A549 (cell line): ENCODE data around the gene KPNA2. TPM values are rescaled to one million over a fixed set of nuclear protein-coding genes. Genes with fewer than 3 reads are reported as not detected.

Experiments
- ATAC-seq, 2 experiments: fragments of 200-7000 bp in 1 of 2; fragments of >200 bp in 1 of 2; cut with Nextera tagmentation in 1 of 2; cut with Tn5 transposase in 1 of 2; 3 replicates each; pipeline versions ENCODE4 v1.8.0 to v1.9.1; 2018 to 2020; ENCODE audit warnings: mild to moderate bottlenecking in 1 of 2, moderate library complexity in 1 of 2
- CTCF ChIA-PET: fragments of 300-600 bp; sonication (Branson Sonifier 250); formaldehyde crosslinking; extraction: SDS; loops from one replicate; lab custom pipeline; 2021; ENCODE audit warnings: antibody characterized with exemption, inconsistent platforms; lab: Yijun Ruan, JAX
- POLR2A ChIA-PET: fragments of 350-600 bp; formaldehyde crosslinking; extraction: SDS; loops from one replicate; lab custom pipeline; 2021; ENCODE audit warnings: antibody characterized with exemption, inconsistent platforms; lab: Yijun Ruan, JAX
- DNase-seq, 2 experiments: peaks; one replicate each; pipeline versions ENCODE4 v3.0.0 to v3.0.0-alpha.2; 2011 to 2016; ENCODE audit warnings: low read depth in 1 of 2, low spot score in 1 of 2
- FAIRE-seq: peaks from 2 replicates; lab custom pipeline; 2011; peaks lifted over from hg19 to GRCh38; lab: Jason Lieb, UNC
- H3K27ac ChIP-seq, 2 experiments: fragments of >200 bp; sonication (Bioruptor Twin); formaldehyde crosslinking; 3 replicates each; pipeline ENCODE4 v1.5.1; 2016 to 2017
- H3K4me1 ChIP-seq: fragments of >200 bp; sonication (Bioruptor Twin); formaldehyde crosslinking; 3 replicates; pipeline ENCODE4 v1.6.1; 2016
- H3K4me2 ChIP-seq: fragments of >200 bp; sonication (Bioruptor Twin); formaldehyde crosslinking; 3 replicates; pipeline ENCODE4 v1.6.1; 2016
- H3K4me3 ChIP-seq: fragments of >200 bp; sonication (Bioruptor Twin); formaldehyde crosslinking; 3 replicates; pipeline ENCODE4 v1.5.1; 2016
- H3K9me3 ChIP-seq: fragments of >200 bp; sonication (Bioruptor Twin); formaldehyde crosslinking; 3 replicates; pipeline ENCODE4 v1.6.1; 2016
- BHLHE40 ChIP-seq: IDR thresholded peaks from 2 replicates; pipeline ENCODE4 v1.6.1; 2012; ENCODE audit warnings: low read depth, low read length, inconsistent platforms
- CBX8 ChIP-seq: fragments of 200-600 bp; sonication (generic); IDR thresholded peaks from 2 replicates; pipeline ENCODE4 v1.6.1; 2016
- CHD4 ChIP-seq: fragments of 200-600 bp; sonication (generic); IDR thresholded peaks from 2 replicates; pipeline ENCODE4 v1.6.1; 2016; ENCODE audit warnings: antibody characterized with exemption, mild to moderate bottlenecking, borderline replicate concordance
- EHMT2 ChIP-seq: fragments of 200-600 bp; sonication (generic); IDR thresholded peaks from 2 replicates; pipeline ENCODE4 v1.6.1; 2016; ENCODE audit warnings: antibody characterized with exemption, low read depth, mild to moderate bottlenecking, moderate library complexity
- EP300 ChIP-seq, 2 experiments: fragments of >200 bp; sonication (Bioruptor Twin); formaldehyde crosslinking; IDR thresholded peaks; 2 replicates in 1 of 2; 3 replicates in 1 of 2; pipeline ENCODE4 v1.6.1; 2016 to 2017
- ESRRA ChIP-seq: fragments of 150-350 bp; IDR thresholded peaks from 2 replicates; pipeline ENCODE4 v1.6.1; 2014; ENCODE audit warnings: mild to moderate bottlenecking, low read length, borderline replicate concordance
- FOSB ChIP-seq: fragments of 250-450 bp; sonication (Bioruptor Pico); IDR thresholded peaks from 2 replicates; pipeline ENCODE4 v1.5.0; 2020; ENCODE audit warnings: mild to moderate bottlenecking, moderate library complexity
- FOXS1 ChIP-seq: fragments of 250-450 bp; sonication (Bioruptor Pico); IDR thresholded peaks from 2 replicates; pipeline ENCODE4 v1.5.0; 2020; ENCODE audit warnings: mild to moderate bottlenecking, moderate library complexity
- HDAC2 ChIP-seq: fragments of 200-600 bp; sonication (generic); IDR thresholded peaks from 2 replicates; pipeline ENCODE4 v1.6.1; 2016
- HOXA7 ChIP-seq: fragments of 250-450 bp; sonication (Bioruptor Pico); IDR thresholded peaks from 2 replicates; pipeline ENCODE4 v1.5.0; 2020; ENCODE audit warnings: mild to moderate bottlenecking, moderate library complexity
- JUNB ChIP-seq: fragments of >200 bp; sonication (Bioruptor Twin); formaldehyde crosslinking; IDR thresholded peaks from 2 replicates; pipeline ENCODE4 v1.6.1; 2016
- KDM1A ChIP-seq: fragments of 200-600 bp; sonication (generic); IDR thresholded peaks from 2 replicates; pipeline ENCODE4 v1.6.1; 2016; ENCODE audit warnings: low read depth, mild to moderate bottlenecking
- MYC ChIP-seq: IDR thresholded peaks from 2 replicates; pipeline ENCODE4 v1.6.1; 2012; ENCODE audit warnings: mild to moderate bottlenecking, inconsistent platforms, low read length, improper control_type of control experiment, borderline replicate concordance
- NR3C1 ChIP-seq: fragments of >200 bp; sonication (Bioruptor Twin); formaldehyde crosslinking; IDR thresholded peaks from 3 replicates; pipeline ENCODE4 v1.6.1; 2017
- PHF8 ChIP-seq: fragments of 200-600 bp; sonication (generic); IDR thresholded peaks from 2 replicates; pipeline ENCODE4 v1.6.1; 2016; ENCODE audit warnings: low read depth, mild to moderate bottlenecking, antibody characterized with exemption, moderate library complexity, borderline replicate concordance
- RARB ChIP-seq: fragments of 250-450 bp; sonication (Bioruptor Pico); IDR thresholded peaks from 2 replicates; pipeline ENCODE4 v1.8.0; 2021; ENCODE audit warnings: mild to moderate bottlenecking, moderate library complexity
- RCOR1 ChIP-seq: fragments of 150-350 bp; IDR thresholded peaks from 2 replicates; pipeline ENCODE4 v1.6.1; 2014; ENCODE audit warnings: antibody characterized with exemption, low read length, low read depth
- RFX5 ChIP-seq: fragments of 450-650 bp; IDR thresholded peaks from 2 replicates; pipeline ENCODE4 v1.7.1; 2014; ENCODE audit warnings: antibody characterized with exemption, mild to moderate bottlenecking, moderate library complexity
- RNF2 ChIP-seq: fragments of 200-600 bp; sonication (generic); IDR thresholded peaks from 2 replicates; pipeline ENCODE4 v1.6.1; 2016; ENCODE audit warnings: low read depth, mild to moderate bottlenecking, antibody characterized with exemption, moderate library complexity, borderline replicate concordance
- TFCP2L1 ChIP-seq: fragments of 250-450 bp; sonication (Bioruptor Pico); IDR thresholded peaks from 2 replicates; pipeline ENCODE4 v1.5.0; 2021; ENCODE audit warnings: mild to moderate bottlenecking
- TP53 ChIP-seq: fragments of 250-450 bp; sonication (Bioruptor Pico); IDR thresholded peaks from 2 replicates; pipeline ENCODE4 v1.5.0; 2021; ENCODE audit warnings: mild to moderate bottlenecking, moderate library complexity
- ZNF302 ChIP-seq: fragments of 250-450 bp; sonication (Bioruptor Pico); IDR thresholded peaks from 2 replicates; pipeline ENCODE4 v1.9.0; 2021; ENCODE audit warnings: inconsistent platforms, mild to moderate bottlenecking, moderate library complexity
- WGBS: methylation state at CpG from one replicate; pipeline ENCODE4 v1.1.6; 2017; ENCODE audit errors: missing lambda C conversion rate; 5-methylcytosine and 5-hydroxymethylcytosine counted together
- polyA plus RNA-seq, 4 experiments: library from polyadenylated mRNA; depleted of rRNA in 3 of 4; stranded (reverse); fragments of >200 nt; fragmentation: RNase III in 1 of 4; extraction: RNeasy Plus Mini Kit Qiagen cat#74134 plus additional on column Dnase treatment in 1 of 4; gene quantifications; 2 replicates in 3 of 4; 3 replicates in 1 of 4; pipeline ENCODE4 v1.2.3, GENCODE V29; 2011 to 2017
- TF ChIP-seq, protein P1 (sequence below): IDR thresholded peaks from 2 replicates; pipeline ENCODE4 v1.6.1; 2012
- TF ChIP-seq, protein P2 (sequence below): fragments of 200-600 bp; sonication (generic); IDR thresholded peaks from 2 replicates; pipeline ENCODE4 v1.6.1; 2016; ENCODE audit warnings: antibody characterized with exemption, mild to moderate bottlenecking, moderate library complexity
- TF ChIP-seq, protein P3 (sequence below): fragments of >200 bp; sonication (Bioruptor Twin); formaldehyde crosslinking; IDR thresholded peaks from 3 replicates; pipeline ENCODE4 v1.6.1; 2016
- TF ChIP-seq, protein P4 (sequence below): IDR thresholded peaks from 2 replicates; pipeline ENCODE4 v1.6.1; 2012; ENCODE audit warnings: low read depth, borderline replicate concordance
- TF ChIP-seq, protein P5 (sequence below): fragments of 250-450 bp; sonication (Bioruptor Pico); IDR thresholded peaks from 2 replicates; pipeline ENCODE4 v1.5.0; 2021; ENCODE audit warnings: mild to moderate bottlenecking, moderate library complexity, borderline replicate concordance

KPNA2 gene
- polyA plus RNA-seq, 2 of the 4 experiments (the other 2 are of a cell fraction), result 382 to 700 TPM

DNA sequence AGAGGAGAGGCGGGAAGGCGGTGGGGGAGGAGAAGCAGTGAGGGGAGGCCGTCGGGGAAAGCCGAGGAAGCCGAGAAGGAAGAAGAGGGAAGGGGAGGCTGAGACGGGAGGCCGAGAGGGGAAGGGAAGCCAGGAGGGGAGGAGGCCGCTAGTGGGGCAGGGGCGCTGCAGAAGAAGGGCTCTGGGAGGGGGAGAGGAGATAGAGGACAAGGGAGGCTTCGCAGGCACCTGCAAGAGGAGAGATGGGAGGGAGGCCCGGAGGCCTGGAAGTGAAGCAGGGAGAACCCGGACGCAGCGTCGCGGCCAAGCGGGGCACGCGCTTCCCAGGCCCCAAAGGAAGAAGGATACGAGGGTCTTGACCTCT, 41.6 kb upstream of the KPNA2 start:
- peak in 1 of 2 experiments; percentile 57 for DNase-seq
- Histone ChIP-seq H3K4me1 (peaks cover 23% of the 10 kb centered on the region), H3K4me3 (peak overlapping the region; percentile 78), H3K9me3 (no peaks in the 10 kb centered on the region), H3K27ac (peak overlapping the region; percentile 93 to 95), H3K4me2 (peak overlapping the region; percentile 92)
- peak; percentile 5 to 47 for ATAC-seq
- ChIA-PET POLR2A (interaction anchor here (0.6 to 2.2 kb wide), 4 partner anchors 26 to 111 kb away, joined by 3 to 19 read pairs (median 8); partner anchors contain the start of gene KPNA2), CTCF (interaction anchor here (1.1 to 4.0 kb wide), 6 partner anchors 14 to 194 kb away, joined by 3 to 20 read pairs (median 4); no protein-coding TSS in a partner anchor)
- 6% methylated on average over 19 of the region's 21 CpGs for WGBS
- no peak for TF ChIP-seq EHMT2
- peak; percentile 53; the same call in 1 of the 2 replicates for TF ChIP-seq TP53 (CRISPR knock-in tag)
- TF ChIP-seq CBX8, result no peak
- TF ChIP-seq CHD4, result no peak
- no peak for TF ChIP-seq RNF2
- TF ChIP-seq, protein P1, sequence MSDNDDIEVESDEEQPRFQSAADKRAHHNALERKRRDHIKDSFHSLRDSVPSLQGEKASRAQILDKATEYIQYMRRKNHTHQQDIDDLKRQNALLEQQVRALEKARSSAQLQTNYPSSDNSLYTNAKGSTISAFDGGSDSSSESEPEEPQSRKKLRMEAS, result peak; percentile 82
- TF ChIP-seq, protein P2, sequence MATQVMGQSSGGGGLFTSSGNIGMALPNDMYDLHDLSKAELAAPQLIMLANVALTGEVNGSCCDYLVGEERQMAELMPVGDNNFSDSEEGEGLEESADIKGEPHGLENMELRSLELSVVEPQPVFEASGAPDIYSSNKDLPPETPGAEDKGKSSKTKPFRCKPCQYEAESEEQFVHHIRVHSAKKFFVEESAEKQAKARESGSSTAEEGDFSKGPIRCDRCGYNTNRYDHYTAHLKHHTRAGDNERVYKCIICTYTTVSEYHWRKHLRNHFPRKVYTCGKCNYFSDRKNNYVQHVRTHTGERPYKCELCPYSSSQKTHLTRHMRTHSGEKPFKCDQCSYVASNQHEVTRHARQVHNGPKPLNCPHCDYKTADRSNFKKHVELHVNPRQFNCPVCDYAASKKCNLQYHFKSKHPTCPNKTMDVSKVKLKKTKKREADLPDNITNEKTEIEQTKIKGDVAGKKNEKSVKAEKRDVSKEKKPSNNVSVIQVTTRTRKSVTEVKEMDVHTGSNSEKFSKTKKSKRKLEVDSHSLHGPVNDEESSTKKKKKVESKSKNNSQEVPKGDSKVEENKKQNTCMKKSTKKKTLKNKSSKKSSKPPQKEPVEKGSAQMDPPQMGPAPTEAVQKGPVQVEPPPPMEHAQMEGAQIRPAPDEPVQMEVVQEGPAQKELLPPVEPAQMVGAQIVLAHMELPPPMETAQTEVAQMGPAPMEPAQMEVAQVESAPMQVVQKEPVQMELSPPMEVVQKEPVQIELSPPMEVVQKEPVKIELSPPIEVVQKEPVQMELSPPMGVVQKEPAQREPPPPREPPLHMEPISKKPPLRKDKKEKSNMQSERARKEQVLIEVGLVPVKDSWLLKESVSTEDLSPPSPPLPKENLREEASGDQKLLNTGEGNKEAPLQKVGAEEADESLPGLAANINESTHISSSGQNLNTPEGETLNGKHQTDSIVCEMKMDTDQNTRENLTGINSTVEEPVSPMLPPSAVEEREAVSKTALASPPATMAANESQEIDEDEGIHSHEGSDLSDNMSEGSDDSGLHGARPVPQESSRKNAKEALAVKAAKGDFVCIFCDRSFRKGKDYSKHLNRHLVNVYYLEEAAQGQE, result no peak
- TF ChIP-seq, protein P3, sequence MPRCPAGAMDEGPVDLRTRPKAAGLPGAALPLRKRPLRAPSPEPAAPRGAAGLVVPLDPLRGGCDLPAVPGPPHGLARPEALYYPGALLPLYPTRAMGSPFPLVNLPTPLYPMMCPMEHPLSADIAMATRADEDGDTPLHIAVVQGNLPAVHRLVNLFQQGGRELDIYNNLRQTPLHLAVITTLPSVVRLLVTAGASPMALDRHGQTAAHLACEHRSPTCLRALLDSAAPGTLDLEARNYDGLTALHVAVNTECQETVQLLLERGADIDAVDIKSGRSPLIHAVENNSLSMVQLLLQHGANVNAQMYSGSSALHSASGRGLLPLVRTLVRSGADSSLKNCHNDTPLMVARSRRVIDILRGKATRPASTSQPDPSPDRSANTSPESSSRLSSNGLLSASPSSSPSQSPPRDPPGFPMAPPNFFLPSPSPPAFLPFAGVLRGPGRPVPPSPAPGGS, result no peak
- TF ChIP-seq MYC, result no peak
- TF ChIP-seq HOXA7 (CRISPR knock-in tag), result peak; percentile 37; the same call in 1 of the 2 replicates
- TF ChIP-seq, protein P4, sequence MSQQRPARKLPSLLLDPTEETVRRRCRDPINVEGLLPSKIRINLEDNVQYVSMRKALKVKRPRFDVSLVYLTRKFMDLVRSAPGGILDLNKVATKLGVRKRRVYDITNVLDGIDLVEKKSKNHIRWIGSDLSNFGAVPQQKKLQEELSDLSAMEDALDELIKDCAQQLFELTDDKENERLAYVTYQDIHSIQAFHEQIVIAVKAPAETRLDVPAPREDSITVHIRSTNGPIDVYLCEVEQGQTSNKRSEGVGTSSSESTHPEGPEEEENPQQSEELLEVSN, result peak; percentile 83
- TF ChIP-seq RARB (CRISPR knock-in tag), result 0 out of 2 replicates have a peak, but pooled peaks have one; percentile 45
- peak; percentile 94 for TF ChIP-seq PHF8
- TF ChIP-seq NR3C1, result no peak
- no peak for TF ChIP-seq RFX5
- TF ChIP-seq FOSB (CRISPR knock-in tag), result 0 out of 2 replicates have a peak, but pooled peaks have one; percentile 23
- TF ChIP-seq TFCP2L1, result 0 out of 2 replicates have a peak, but pooled peaks have one; percentile 67
- TF ChIP-seq ESRRA, result no peak
- no peak for TF ChIP-seq ZNF302 (CRISPR knock-in tag)
- FAIRE-seq, result no peak

DNA sequence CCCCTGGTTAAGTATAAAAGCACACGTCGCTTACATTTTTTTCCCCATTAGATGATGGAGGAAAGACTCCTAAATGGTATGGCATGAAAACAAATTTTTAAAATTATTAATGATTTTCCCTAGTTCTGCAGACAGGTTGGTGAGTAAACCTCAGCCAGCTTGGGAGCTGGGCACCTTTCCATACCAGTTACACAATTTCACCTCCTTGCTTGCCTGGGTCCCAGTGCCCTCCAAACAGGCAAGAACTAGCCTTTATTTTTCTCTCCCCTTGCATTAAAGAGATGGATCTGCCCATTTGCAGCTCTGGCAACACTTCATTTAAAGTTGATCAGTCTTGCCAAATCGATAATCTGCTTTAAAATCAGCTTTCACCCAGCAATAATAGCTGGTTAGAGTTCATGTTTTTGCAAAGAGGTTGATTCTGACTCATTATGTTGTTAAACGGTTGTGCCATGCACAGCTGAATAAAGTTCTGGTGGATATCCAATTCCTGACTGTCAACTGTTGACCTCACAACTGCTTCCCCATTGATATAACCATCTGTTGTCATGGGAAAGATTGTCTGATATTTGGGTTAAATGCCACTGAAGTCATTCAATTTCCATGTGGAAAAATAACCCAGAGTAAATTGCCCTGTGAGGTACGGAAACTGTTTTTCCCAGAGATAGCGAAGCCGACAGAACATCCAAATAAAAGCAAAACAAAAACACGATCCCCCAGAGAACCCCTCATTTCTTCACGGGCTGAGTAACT, 40.5 kb upstream of the KPNA2 start:
- no peak for ATAC-seq
- H3K9me3 ChIP-seq, result no peaks in the 10 kb centered on the region
- H3K4me2 ChIP-seq, result peak overlapping the region; percentile 92
- POLR2A ChIA-PET, result interaction anchor here (0.6 to 2.9 kb wide), 4 partner anchors 25 to 239 kb away, joined by 3 to 12 read pairs (median 6); partner anchors contain the start of gene KPNA2
- H3K4me1 ChIP-seq, result peaks cover 23% of the 10 kb centered on the region
- CTCF ChIA-PET, result interaction anchor here (0.6 to 4.0 kb wide), 5 partner anchors 13 to 167 kb away, joined by 3 to 20 read pairs (median 6); no protein-coding TSS in a partner anchor
- H3K4me3 ChIP-seq, result peak overlapping the region; percentile 78
- DNase-seq, result peak; percentile 31 to 39
- H3K27ac ChIP-seq, result peak overlapping the region in 1 of 2 experiments; percentile 34; a peak in 4 of 6 replicates
- no peak for FAIRE-seq
- WGBS, result 51% methylated on average over 9 of the region's 9 CpGs
- TF ChIP-seq HDAC2 (no peak), FOXS1 (CRISPR knock-in tag) (no peak), RARB (CRISPR knock-in tag) (no peak), BHLHE40 (no peak), RCOR1 (no peak), JUNB (0 out of 2 replicates have a peak, but pooled peaks have one; percentile 28), KDM1A (no peak), TFCP2L1 (no peak), EP300 (IDR thresholded peaks at IDR 0.05) (no peak), FOSB (CRISPR knock-in tag) (no peak), TP53 (CRISPR knock-in tag) (no peak)
- TF ChIP-seq, protein P1, result no peak
- TF ChIP-seq, protein P5, sequence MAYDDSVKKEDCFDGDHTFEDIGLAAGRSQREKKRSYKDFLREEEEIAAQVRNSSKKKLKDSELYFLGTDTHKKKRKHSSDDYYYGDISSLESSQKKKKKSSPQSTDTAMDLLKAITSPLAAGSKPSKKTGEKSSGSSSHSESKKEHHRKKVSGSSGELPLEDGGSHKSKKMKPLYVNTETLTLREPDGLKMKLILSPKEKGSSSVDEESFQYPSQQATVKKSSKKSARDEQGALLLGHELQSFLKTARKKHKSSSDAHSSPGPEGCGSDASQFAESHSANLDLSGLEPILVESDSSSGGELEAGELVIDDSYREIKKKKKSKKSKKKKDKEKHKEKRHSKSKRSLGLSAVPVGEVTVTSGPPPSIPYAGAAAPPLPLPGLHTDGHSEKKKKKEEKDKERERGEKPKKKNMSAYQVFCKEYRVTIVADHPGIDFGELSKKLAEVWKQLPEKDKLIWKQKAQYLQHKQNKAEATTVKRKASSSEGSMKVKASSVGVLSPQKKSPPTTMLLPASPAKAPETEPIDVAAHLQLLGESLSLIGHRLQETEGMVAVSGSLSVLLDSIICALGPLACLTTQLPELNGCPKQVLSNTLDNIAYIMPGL (CRISPR knock-in tag), result no peak
